B cell (primary cell): Measurements from ENCODE around the gene CCDC134. TPM values are rescaled to one million over a fixed set of nuclear protein-coding genes. Genes with fewer than 3 reads are reported as not detected.

ENCODE experiments used
- ATAC-seq: fragments of 200-7000 bp; cut with Tn5 transposase; one replicate; pipeline ENCODE4 v1.10.0; 2021; ENCODE audit warnings: low read depth, mild to moderate bottlenecking, moderate number of reproducible peaks, moderate library complexity
- CTCF ChIA-PET: fragments of 350-600 bp; sonication (Branson Sonifier 250); formaldehyde crosslinking; loops from one replicate; lab custom pipeline; 2021; ENCODE audit warnings: antibody characterized with exemption, inconsistent platforms; lab: Charles Lee
- POLR2A ChIA-PET: fragments of 350-600 bp; sonication (Branson Sonifier 250); formaldehyde crosslinking; loops from one replicate; lab custom pipeline; 2021; ENCODE audit warnings: antibody characterized with exemption; lab: Charles Lee
- DNase-seq: peaks from one replicate; pipeline ENCODE4 v3.0.0; 2013
- H2AFZ ChIP-seq: 2 replicates; pipeline ENCODE4 v1.6.1; 2012; ENCODE audit warnings: mild to moderate bottlenecking, low read depth, low read length; ENCODE audit not compliant: insufficient read depth, poor library complexity, severe bottlenecking
- H3K27ac ChIP-seq, 2 donors: 1 replicate in 1 of 2; 2 replicates in 1 of 2; pipeline ENCODE4 v1.5.1; 2012 to 2013; ENCODE audit warnings: low read length in 2 of 2, mild to moderate bottlenecking in 2 of 2, moderate library complexity in 1 of 2
- H3K27me3 ChIP-seq, 4 experiments: fragments of 200-600 bp in 1 of 4; sonication (generic) in 1 of 4; replicated peaks in 1 of 4; 1 replicate in 2 of 4; 2 replicates in 2 of 4; pipeline versions ENCODE4 v1.6.1 to v1.7.0; 2013 to 2016; ENCODE audit warnings: low read length in 3 of 4, mild to moderate bottlenecking in 2 of 4, mixed read lengths in 1 of 4, moderate library complexity in 1 of 4; ENCODE audit not compliant: insufficient read depth in 4 of 4, control insufficient read depth in 3 of 4; ENCODE audit errors: control extremely low read depth in 1 of 4
- H3K36me3 ChIP-seq, 2 experiments: replicated peaks in 1 of 2; 1 replicate in 1 of 2; 2 replicates in 1 of 2; pipeline versions ENCODE4 v1.6.1 to v1.7.1; 2013; ENCODE audit warnings: low read length in 1 of 2; ENCODE audit not compliant: insufficient read depth in 2 of 2, control insufficient read depth in 1 of 2; ENCODE audit errors: control extremely low read depth in 1 of 2, extremely low read depth in 1 of 2
- H3K4me1 ChIP-seq, 2 donors: fragments of 200-600 bp in 1 of 2; sonication (generic) in 1 of 2; 1 replicate in 1 of 2; 2 replicates in 1 of 2; pipeline versions ENCODE4 v1.5.1 to v1.6.1; 2013 to 2017; ENCODE audit warnings: low read length in 2 of 2; ENCODE audit not compliant: control insufficient read depth in 2 of 2, insufficient read depth in 2 of 2
- H3K4me2 ChIP-seq: replicated peaks from 2 replicates; pipeline ENCODE3; 2012; ENCODE audit warnings: mild to moderate bottlenecking, low read depth, low read length; ENCODE audit not compliant: poor library complexity, severe bottlenecking
- H3K4me3 ChIP-seq, 5 experiments: fragments of 200-600 bp in 1 of 5; sonication (generic) in 1 of 5; 1 replicate in 3 of 5; 2 replicates in 2 of 5; pipeline versions ENCODE4 v1.5.1 to v1.7.0; 2011 to 2016; ENCODE audit warnings: low read length in 4 of 5, mild to moderate bottlenecking in 4 of 5, low read depth in 2 of 5, control low read depth in 1 of 5, moderate library complexity in 1 of 5; ENCODE audit not compliant: insufficient read depth in 1 of 5; ENCODE audit errors: control extremely low read depth in 1 of 5, extremely low read depth in 1 of 5
- H3K79me2 ChIP-seq: fragments of 200-600 bp; sonication (generic); one replicate; pipeline ENCODE4 v1.6.0; 2016; ENCODE audit warnings: low read length; ENCODE audit not compliant: control insufficient read depth, insufficient read depth
- H3K9ac ChIP-seq: fragments of 200-600 bp; sonication (generic); 2 replicates; pipeline ENCODE4 v1.6.1; 2017; ENCODE audit warnings: mild to moderate bottlenecking, low read length, moderate library complexity
- H3K9me3 ChIP-seq, 3 donors: one replicate each; pipeline versions ENCODE4 v1.6.1 to v1.7.1; 2013; ENCODE audit warnings: low read length in 2 of 3; ENCODE audit not compliant: control insufficient read depth in 2 of 3, insufficient read depth in 1 of 3; ENCODE audit errors: control extremely low read depth in 1 of 3
- H4K20me1 ChIP-seq: 2 replicates; pipeline ENCODE4 v1.6.0; 2012; ENCODE audit warnings: mild to moderate bottlenecking, low read length; ENCODE audit not compliant: insufficient read depth, control insufficient read depth, poor library complexity, severe bottlenecking
- H3K27ac Mint-ChIP-seq: one replicate; pipeline ENCODE4 v1.8.0; 2021; ENCODE audit warnings: mixed read lengths
- H3K27me3 Mint-ChIP-seq: one replicate; pipeline ENCODE4 v1.8.0; 2021; ENCODE audit warnings: mixed read lengths
- H3K4me1 Mint-ChIP-seq: one replicate; pipeline ENCODE4 v1.8.0; 2021; ENCODE audit warnings: mixed read lengths
- H3K4me3 Mint-ChIP-seq: one replicate; pipeline ENCODE4 v1.8.0; 2021; ENCODE audit warnings: mixed read lengths
- H3K9me3 Mint-ChIP-seq: one replicate; pipeline ENCODE4 v1.8.0; 2022; ENCODE audit warnings: mixed read lengths; ENCODE audit not compliant: insufficient read depth
- CTCF ChIP-seq: fragments of 200-600 bp; IDR thresholded peaks from one replicate; pipeline ENCODE4 v1.8.0; 2022; ENCODE audit warnings: antibody characterized with exemption, mild to moderate bottlenecking
- EZH2 ChIP-seq: IDR thresholded peaks from 2 replicates; pipeline ENCODE4 v1.6.1; 2012; ENCODE audit warnings: borderline replicate concordance, low read depth, mild to moderate bottlenecking, moderate library complexity, low read length; ENCODE audit not compliant: insufficient read depth, poor library complexity, severe bottlenecking
- WGBS: methylation state at CpG from one replicate; pipeline ENCODE4 v1.1.5; 2013; ENCODE audit warnings: missing lambda C conversion rate; ENCODE audit not compliant: insufficient coverage; 5-methylcytosine and 5-hydroxymethylcytosine counted together
- intact Hi-C: fragments of 100-400 bp; cut with micrococcal nuclease; formaldehyde crosslinking; loops from one replicate; pipeline ENCODE4 v1.10.0; 2022
- polyA plus RNA-seq: library from polyadenylated mRNA; depleted of rRNA; stranded (reverse); fragments of >200 nt; gene quantifications from 2 replicates; pipeline ENCODE4 v1.2.3, GENCODE V29; 2012
- total RNA-seq, 2 donors: library from RNA; stranded (reverse); fragments of 120-200 nt in 1 of 2; gene quantifications; 1 replicate in 1 of 2; 2 replicates in 1 of 2; pipeline versions ENCODE4 v1.2.3 to v1.2.4, GENCODE V29; 2013 to 2022

CCDC134 gene
- total and polyA plus RNA-seq, 2 donors (not counting 1 experiment from before 2014, with no cell fraction given) = 4.4 to 18.1 TPM

GRCh38 chr22:41781507-41781906 lies 19.0 kb upstream of the CCDC134 start:
- H3K27me3 Mint-ChIP-seq = no peaks in the 10 kb centered on the region
- Histone ChIP-seq H3K9ac (peak overlapping the region; percentile 71), H3K27ac (peak overlapping the region; percentile 90 to 95), H3K79me2 (peaks cover 35% of the 10 kb centered on the region), H3K4me1 (peaks cover 26 to 31% of the 10 kb centered on the region in 2 donors), H3K36me3 (peaks cover 0 to 6% of the 10 kb centered on the region in 2 experiments), H3K27me3 (no peaks in the 10 kb centered on the region), H2AFZ (peak overlapping the region; percentile 81), H3K4me2 (peak overlapping the region; percentile 90), H3K4me3 (peak overlapping the region; percentile 47 to 76 (median 60)), H3K9me3 (no peaks in the 10 kb centered on the region), H4K20me1 (no peaks in the 10 kb centered on the region)
- WGBS = 10% methylated on average over 1 of the region's 1 CpG
- H3K4me3 Mint-ChIP-seq = peak overlapping the region; percentile 88
- ATAC-seq = peak; percentile 18
- no peak for TF ChIP-seq EZH2
- TF ChIP-seq CTCF = no peak
- H3K9me3 Mint-ChIP-seq = no peaks in the 10 kb centered on the region
- peaks cover 37% of the 10 kb centered on the region for H3K4me1 Mint-ChIP-seq
- DNase-seq = no peak
- POLR2A ChIA-PET = interaction anchor here (0.6 to 4.8 kb wide), 8 partner anchors 8 to 159 kb away, joined by 3 to 68 read pairs (median 8); partner anchors contain the start of genes CCDC134, SNU13 and SREBF2
- intact Hi-C loops = loop anchor here (1.0 to 5.0 kb wide), 4 partner anchors 19 to 291 kb away; partner anchors contain the start of genes CCDC134, CENPM, NAGA and PHETA2
- CTCF ChIA-PET = interaction anchor here (0.8 to 4.8 kb wide), 8 partner anchors 11 to 159 kb away, joined by 3 to 45 read pairs (median 8); partner anchors contain the start of genes CCDC134, MEI1 and SREBF2
- H3K27ac Mint-ChIP-seq = peak overlapping the region; percentile 98

- Histone ChIP-seq H2AFZ (peak overlapping the region; percentile 81), H3K4me2 (peak overlapping the region; percentile 90), H4K20me1 (no peaks in the 10 kb centered on the region), H3K27me3 (no peaks in the 10 kb centered on the region), H3K9ac (peak overlapping the region; percentile 71), H3K9me3 (no peaks in the 10 kb centered on the region), H3K4me1 (peaks cover 26 to 31% of the 10 kb centered on the region in 2 donors), H3K4me3 (peak overlapping the region in 4 of 5 experiments; percentile 47 to 76 (median 61)), H3K36me3 (peaks cover 0 to 13% of the 10 kb centered on the region in 2 experiments), H3K79me2 (peaks cover 37% of the 10 kb centered on the region), H3K27ac (peak overlapping the region; percentile 90 to 95)
- H3K4me3 Mint-ChIP-seq = peak overlapping the region; percentile 88
- no peaks in the 10 kb centered on the region for H3K9me3 Mint-ChIP-seq
- H3K4me1 Mint-ChIP-seq = peaks cover 39% of the 10 kb centered on the region
- POLR2A ChIA-PET = interaction anchor here (0.5 to 4.8 kb wide), 5 partner anchors 17 to 333 kb away, joined by 3 to 68 read pairs (median 3); partner anchors contain the start of genes CCDC134 and SREBF2
- peak overlapping the region; percentile 98 for H3K27ac Mint-ChIP-seq
- CTCF ChIA-PET = interaction anchor here (1.0 to 4.8 kb wide), 6 partner anchors 10 to 84 kb away, joined by 3 to 45 read pairs (median 6); partner anchors contain the start of genes CCDC134 and MEI1
- WGBS = 86% methylated on average over 4 of the region's 6 CpGs
- no peak for ATAC-seq
- no peaks in the 10 kb centered on the region for H3K27me3 Mint-ChIP-seq
- no peak for DNase-seq
- intact Hi-C loops = loop anchor here (2.0 to 5.0 kb wide), 2 partner anchors 14 to 290 kb away; partner anchors contain the start of genes NAGA and PHETA2
- TF ChIP-seq CTCF (no peak), EZH2 (no peak)
Observed at GRCh38 chr22:41782316-41782715, 18.2 kb upstream of the CCDC134 start.
